Endothelial cell (in vitro differentiated cells): ENCODE measurements around the gene TMEM30B. TPM values are rescaled to one million over a fixed set of nuclear protein-coding genes. Genes with fewer than 3 reads are reported as not detected.
"Not testable (repeated sequence)": the region's sequence is repeated elsewhere in the genome, so short reads cannot be mapped to it uniquely, and the experiment has no call there.

Experiments
- DNase-seq: peaks from one replicate; pipeline ENCODE4 v3.0.0; 2021; ENCODE audit warnings: low spot score
- H3K27ac Mint-ChIP-seq: one replicate; pipeline ENCODE4 v1.8.0; 2021; ENCODE audit warnings: mixed read lengths, inconsistent platforms; ENCODE audit not compliant: unreplicated experiment
- H3K27me3 Mint-ChIP-seq: one replicate; pipeline ENCODE4 v1.8.0; 2021; ENCODE audit warnings: mild to moderate bottlenecking, moderate library complexity, mixed read lengths, inconsistent platforms; ENCODE audit not compliant: unreplicated experiment
- H3K36me3 Mint-ChIP-seq: one replicate; pipeline ENCODE4 v1.8.0; 2021; ENCODE audit warnings: mild to moderate bottlenecking, low read depth, mixed read lengths, inconsistent platforms; ENCODE audit not compliant: unreplicated experiment
- H3K4me1 Mint-ChIP-seq: one replicate; pipeline ENCODE4 v1.8.0; 2021; ENCODE audit warnings: mild to moderate bottlenecking, mixed read lengths, inconsistent platforms; ENCODE audit not compliant: unreplicated experiment
- H3K4me3 Mint-ChIP-seq: one replicate; pipeline ENCODE4 v1.8.0; 2021; ENCODE audit warnings: mild to moderate bottlenecking, mixed read lengths, inconsistent platforms; ENCODE audit not compliant: unreplicated experiment
- H3K9me3 Mint-ChIP-seq: one replicate; pipeline ENCODE4 v1.8.0; 2021; ENCODE audit warnings: mixed read lengths, inconsistent platforms; ENCODE audit not compliant: unreplicated experiment
- total RNA-seq: library from RNA; stranded (reverse); fragmentation: NEBNext Ultra II Directional; extraction: Animal tissue kit (Norgen Biotek cat#: 25700); gene quantifications from one replicate; pipeline ENCODE4 v1.2.1, GENCODE V29; 2021; ENCODE audit not compliant: unreplicated experiment
- TF ChIP-seq, protein P1 (sequence below): fragments of 200-600 bp; sonication (generic); IDR thresholded peaks from one replicate; pipeline ENCODE4 v1.5.0; 2021; ENCODE audit warnings: antibody characterized with exemption; ENCODE audit not compliant: unreplicated experiment

TMEM30B gene
- total RNA-seq, 1 donor from 2014 or later, result 0.15 TPM

DNA sequence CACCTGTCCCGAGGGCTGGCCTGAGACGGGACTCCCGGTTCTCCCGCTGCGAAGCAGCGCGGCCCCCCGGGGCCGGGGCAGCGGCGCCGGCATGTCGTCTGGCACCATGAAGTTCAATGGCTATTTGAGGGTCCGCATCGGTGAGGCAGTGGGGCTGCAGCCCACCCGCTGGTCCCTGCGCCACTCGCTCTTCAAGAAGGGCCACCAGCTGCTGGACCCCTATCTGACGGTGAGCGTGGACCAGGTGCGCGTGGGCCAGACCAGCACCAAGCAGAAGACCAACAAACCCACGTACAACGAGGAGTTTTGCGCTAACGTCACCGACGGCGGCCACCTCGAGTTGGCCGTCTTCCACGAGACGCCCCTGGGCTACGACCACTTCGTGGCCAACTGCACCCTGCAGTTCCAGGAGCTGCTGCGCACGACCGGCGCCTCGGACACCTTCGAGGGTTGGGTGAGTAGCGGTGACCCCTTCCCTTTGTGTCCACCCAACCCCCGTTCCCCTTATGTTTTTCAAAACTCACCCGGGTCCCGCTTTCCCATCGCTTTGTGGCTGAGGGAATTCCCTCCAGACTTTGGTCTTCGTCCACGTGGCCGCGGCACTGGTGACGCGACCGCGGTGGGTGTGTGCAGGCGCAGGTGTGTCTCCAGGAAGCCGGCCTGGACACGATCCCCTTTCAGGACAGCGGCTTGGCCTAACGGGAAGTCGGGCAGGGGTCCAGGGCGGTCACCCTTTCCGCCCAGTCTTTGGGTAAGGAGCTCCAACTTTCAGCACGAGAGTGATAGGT is 41.1 kb upstream of the TMEM30B start:
- peaks cover 7% of the 10 kb centered on the region for H3K27me3 Mint-ChIP-seq
- TF ChIP-seq, protein P1, sequence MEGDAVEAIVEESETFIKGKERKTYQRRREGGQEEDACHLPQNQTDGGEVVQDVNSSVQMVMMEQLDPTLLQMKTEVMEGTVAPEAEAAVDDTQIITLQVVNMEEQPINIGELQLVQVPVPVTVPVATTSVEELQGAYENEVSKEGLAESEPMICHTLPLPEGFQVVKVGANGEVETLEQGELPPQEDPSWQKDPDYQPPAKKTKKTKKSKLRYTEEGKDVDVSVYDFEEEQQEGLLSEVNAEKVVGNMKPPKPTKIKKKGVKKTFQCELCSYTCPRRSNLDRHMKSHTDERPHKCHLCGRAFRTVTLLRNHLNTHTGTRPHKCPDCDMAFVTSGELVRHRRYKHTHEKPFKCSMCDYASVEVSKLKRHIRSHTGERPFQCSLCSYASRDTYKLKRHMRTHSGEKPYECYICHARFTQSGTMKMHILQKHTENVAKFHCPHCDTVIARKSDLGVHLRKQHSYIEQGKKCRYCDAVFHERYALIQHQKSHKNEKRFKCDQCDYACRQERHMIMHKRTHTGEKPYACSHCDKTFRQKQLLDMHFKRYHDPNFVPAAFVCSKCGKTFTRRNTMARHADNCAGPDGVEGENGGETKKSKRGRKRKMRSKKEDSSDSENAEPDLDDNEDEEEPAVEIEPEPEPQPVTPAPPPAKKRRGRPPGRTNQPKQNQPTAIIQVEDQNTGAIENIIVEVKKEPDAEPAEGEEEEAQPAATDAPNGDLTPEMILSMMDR, result no peak
- peak overlapping the region; percentile 92 for H3K4me3 Mint-ChIP-seq
- H3K36me3 Mint-ChIP-seq, result peaks cover 14% of the 10 kb centered on the region
- H3K4me1 Mint-ChIP-seq, result peaks cover 23% of the 10 kb centered on the region
- no peak for DNase-seq
- no peak overlapping the region for H3K27ac Mint-ChIP-seq
- H3K9me3 Mint-ChIP-seq, result no peaks in the 10 kb centered on the region

DNA sequence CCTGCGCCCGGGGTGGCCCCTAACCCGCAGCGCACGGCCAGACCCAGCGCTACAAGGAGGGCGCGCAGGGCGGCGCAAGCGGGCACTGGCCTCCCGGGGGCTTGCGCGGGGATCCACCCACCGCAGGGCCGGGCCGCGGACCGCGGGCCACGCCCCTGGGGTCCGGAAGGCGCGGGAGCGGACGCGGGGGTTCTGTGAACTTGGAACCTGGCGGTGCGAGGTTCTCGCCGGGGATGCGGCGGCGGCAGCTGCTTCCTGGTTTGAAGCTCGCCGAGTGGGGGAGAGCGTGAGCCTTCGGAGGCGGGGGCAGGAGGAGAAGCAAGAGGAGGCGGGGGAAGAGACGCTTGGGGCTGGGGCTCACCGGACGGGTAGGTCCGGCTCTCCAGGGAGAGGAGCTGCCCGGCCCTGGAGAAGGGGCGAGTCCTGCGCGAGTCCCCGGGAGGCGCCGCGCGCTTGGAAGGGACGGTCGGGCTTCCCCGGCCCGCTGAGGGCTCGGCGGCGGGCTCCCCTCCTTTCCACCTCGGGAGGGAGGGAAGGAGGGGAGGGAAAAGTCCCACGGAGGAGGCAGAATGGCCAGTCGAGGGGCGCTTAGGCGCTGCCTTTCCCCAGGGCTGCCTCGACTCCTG is 40.4 kb upstream of the TMEM30B start, which contains the start of gene PRKCH:
Gene PRKCH (plus strand): TSS at position 195 of the 626 bp plus-strand sequence. CDS start 523 bp downstream, outside the sequence.
- peak; percentile 74 for DNase-seq
- H3K4me3 Mint-ChIP-seq, result peak within 1 kb of the TSS; percentile 92
- TF ChIP-seq, protein P1, result no peak
- H3K9me3 Mint-ChIP-seq, result no peaks in the 10 kb centered on the region
- peaks cover 11% of the 10 kb centered on the region for H3K36me3 Mint-ChIP-seq
- peak within 1 kb of the TSS; percentile 32 for H3K27ac Mint-ChIP-seq
- peaks cover 18% of the 10 kb centered on the region for H3K4me1 Mint-ChIP-seq
- peaks cover 7% of the 10 kb centered on the region for H3K27me3 Mint-ChIP-seq

DNA sequence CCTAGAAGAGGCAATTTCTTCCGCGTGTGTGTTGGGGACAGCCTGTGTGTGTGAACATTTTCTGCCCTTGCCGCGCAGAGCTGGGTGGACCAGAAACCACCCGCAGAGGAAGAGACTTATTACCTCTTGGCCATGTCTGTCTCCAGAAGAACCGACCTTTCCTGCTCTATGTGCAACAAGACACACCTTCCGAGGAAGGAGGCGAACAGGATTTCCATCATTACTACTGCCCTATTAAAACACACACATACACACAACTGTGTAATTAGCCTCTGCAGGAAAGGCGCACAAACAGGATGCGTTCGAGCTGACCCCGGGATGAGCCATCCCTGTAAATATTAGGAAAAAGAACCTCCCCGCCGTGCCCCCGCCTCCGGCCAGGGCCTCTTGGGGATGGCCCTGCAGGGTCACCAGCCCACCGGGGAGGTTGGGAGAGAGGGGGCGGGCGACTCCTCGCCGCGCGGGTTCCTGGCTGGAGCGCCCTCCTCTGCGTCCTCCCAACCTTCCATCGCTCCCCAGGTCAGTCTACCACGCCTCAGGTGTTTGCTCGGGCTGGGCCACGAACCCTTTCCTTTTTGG is 39.8 kb upstream of the TMEM30B start:
- Mint-ChIP-seq H3K4me1 (peaks cover 16% of the 10 kb centered on the region), H3K36me3 (peaks cover 8% of the 10 kb centered on the region), H3K4me3 (peak overlapping the region; percentile 84), H3K27me3 (peaks cover 8% of the 10 kb centered on the region), H3K9me3 (no peaks in the 10 kb centered on the region), H3K27ac (peak overlapping the region; percentile 32)
- DNase-seq, result no peak
- TF ChIP-seq, protein P1, result no peak

DNA sequence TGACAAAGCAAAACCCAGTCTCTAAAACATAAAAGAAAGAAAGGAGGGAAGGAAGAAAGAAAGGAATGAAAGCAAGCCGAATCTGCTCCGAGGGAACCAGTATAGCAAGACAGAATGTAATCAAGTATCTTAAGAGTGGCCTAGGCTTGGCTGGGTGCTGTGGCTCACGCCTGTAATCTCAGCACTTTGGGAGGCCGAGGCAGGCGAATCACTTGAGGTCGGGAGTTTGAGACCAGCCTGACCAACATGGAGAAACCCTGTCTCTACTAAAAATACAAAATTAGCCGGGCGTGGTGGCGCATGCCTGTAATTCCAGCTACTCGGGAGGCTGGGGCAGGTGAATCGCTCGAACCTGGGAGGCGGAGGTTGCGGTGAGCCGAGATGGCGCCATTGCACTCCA is 39.0 kb upstream of the TMEM30B start:
- H3K9me3 Mint-ChIP-seq, H3K27ac Mint-ChIP-seq, H3K4me3 Mint-ChIP-seq, H3K36me3 Mint-ChIP-seq, DNase-seq, H3K27me3 Mint-ChIP-seq: not testable (repeated sequence)
- peaks cover 16% of the 10 kb centered on the region for H3K4me1 Mint-ChIP-seq

DNA sequence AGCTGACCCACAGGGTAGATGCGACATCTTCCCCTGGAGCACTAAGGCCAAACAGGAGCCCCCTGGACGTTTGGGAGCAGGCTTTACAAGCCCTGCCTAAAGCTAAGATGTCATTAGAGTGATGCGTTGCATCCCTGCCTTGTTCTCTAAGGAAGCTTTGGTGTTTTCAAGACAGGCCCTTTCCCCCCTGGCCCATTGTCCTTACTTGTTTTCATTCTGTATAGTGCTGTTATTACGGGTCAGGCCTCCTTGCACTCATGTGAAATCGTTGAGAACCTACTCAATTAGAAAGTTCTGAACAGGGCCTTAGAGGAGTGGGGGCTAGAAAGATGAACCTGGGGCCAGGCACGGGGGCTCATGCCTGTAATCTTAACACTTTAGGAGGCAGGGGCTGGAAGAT is 38.6 kb upstream of the TMEM30B start:
- peaks cover 1% of the 10 kb centered on the region for H3K9me3 Mint-ChIP-seq
- TF ChIP-seq, protein P1, result no peak
- H3K27me3 Mint-ChIP-seq, result peaks cover 8% of the 10 kb centered on the region
- peaks cover 16% of the 10 kb centered on the region for H3K4me1 Mint-ChIP-seq
- H3K4me3 Mint-ChIP-seq, result no peak overlapping the region
- DNase-seq, result no peak
- no peak overlapping the region for H3K27ac Mint-ChIP-seq
- no peaks in the 10 kb centered on the region for H3K36me3 Mint-ChIP-seq
